ENCODE results near the gene CDH23.

- no peak for TF ChIP-seq POLR2A (IDR thresholded peaks at IDR 0.05)
- TF ChIP-seq, protein P1, sequence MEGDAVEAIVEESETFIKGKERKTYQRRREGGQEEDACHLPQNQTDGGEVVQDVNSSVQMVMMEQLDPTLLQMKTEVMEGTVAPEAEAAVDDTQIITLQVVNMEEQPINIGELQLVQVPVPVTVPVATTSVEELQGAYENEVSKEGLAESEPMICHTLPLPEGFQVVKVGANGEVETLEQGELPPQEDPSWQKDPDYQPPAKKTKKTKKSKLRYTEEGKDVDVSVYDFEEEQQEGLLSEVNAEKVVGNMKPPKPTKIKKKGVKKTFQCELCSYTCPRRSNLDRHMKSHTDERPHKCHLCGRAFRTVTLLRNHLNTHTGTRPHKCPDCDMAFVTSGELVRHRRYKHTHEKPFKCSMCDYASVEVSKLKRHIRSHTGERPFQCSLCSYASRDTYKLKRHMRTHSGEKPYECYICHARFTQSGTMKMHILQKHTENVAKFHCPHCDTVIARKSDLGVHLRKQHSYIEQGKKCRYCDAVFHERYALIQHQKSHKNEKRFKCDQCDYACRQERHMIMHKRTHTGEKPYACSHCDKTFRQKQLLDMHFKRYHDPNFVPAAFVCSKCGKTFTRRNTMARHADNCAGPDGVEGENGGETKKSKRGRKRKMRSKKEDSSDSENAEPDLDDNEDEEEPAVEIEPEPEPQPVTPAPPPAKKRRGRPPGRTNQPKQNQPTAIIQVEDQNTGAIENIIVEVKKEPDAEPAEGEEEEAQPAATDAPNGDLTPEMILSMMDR (IDR thresholded peaks at IDR 0.05), result no peak
Measured at GRCh38 chr10:71471957-71472365, 75.2 kb downstream of the CDH23 start.

Measured in uterus (tissue), 2 donors.